OCI-LY3 (cell line): Measurements from ENCODE around the gene CCDC83.

Source experiments
- EZH2phosphoT487 ChIP-seq: fragments of 200-600 bp; shearing (Covaris generic); IDR thresholded peaks from 2 replicates; pipeline ENCODE4 v1.6.1; 2018; ENCODE audit warnings: antibody characterized with exemption, mixed run types, low read depth
- TF ChIP-seq, protein P1 (sequence below): fragments of 200-600, 300-600 bp; sonication (generic); IDR thresholded peaks from 2 replicates; pipeline ENCODE4 v1.5.1; 2014; ENCODE audit warnings: antibody characterized with exemption, low read length, low read depth

DNA sequence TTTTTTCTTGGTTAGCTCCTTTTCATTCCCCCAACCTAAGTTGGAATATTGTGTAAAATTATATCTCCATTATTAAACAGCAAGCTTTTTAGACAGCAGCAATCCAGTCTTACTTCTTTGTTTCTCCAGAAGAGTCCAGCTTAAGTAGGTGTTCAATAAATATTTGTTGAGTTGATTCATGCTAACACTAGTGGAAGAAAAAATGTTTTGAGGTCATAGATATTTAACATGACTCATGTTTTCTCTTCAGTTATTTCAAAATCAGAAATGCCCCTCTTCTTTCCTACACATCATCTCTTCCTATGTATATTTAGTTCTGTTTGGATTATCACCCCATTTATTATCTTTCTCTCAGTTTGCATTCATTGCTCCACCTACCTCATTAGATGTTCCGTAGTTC lies 20.3 kb downstream of the CCDC83 start:
- TF ChIP-seq, protein P1, sequence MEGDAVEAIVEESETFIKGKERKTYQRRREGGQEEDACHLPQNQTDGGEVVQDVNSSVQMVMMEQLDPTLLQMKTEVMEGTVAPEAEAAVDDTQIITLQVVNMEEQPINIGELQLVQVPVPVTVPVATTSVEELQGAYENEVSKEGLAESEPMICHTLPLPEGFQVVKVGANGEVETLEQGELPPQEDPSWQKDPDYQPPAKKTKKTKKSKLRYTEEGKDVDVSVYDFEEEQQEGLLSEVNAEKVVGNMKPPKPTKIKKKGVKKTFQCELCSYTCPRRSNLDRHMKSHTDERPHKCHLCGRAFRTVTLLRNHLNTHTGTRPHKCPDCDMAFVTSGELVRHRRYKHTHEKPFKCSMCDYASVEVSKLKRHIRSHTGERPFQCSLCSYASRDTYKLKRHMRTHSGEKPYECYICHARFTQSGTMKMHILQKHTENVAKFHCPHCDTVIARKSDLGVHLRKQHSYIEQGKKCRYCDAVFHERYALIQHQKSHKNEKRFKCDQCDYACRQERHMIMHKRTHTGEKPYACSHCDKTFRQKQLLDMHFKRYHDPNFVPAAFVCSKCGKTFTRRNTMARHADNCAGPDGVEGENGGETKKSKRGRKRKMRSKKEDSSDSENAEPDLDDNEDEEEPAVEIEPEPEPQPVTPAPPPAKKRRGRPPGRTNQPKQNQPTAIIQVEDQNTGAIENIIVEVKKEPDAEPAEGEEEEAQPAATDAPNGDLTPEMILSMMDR: no peak
- TF ChIP-seq EZH2phosphoT487: no peak
